ENCODE data around the gene ZNF407. TPM values are rescaled to one million over a fixed set of nuclear protein-coding genes. Genes with fewer than 3 reads are reported as not detected.

ZNF407 gene
- total RNA-seq, 3 donors from 2014 or later, result 13.1 to 13.8 (median 13.4) TPM

- no peak for ATAC-seq
- Mint-ChIP-seq H3K36me3 (ENCODE audit: insufficient read depth) (peaks cover 23% of the 10 kb centered on the region), H3K4me3 (no peak overlapping the region)
These were observed 228.9 kb downstream of the ZNF407 start for GRCh38 chr18:74826572-74826971.

DNA sequence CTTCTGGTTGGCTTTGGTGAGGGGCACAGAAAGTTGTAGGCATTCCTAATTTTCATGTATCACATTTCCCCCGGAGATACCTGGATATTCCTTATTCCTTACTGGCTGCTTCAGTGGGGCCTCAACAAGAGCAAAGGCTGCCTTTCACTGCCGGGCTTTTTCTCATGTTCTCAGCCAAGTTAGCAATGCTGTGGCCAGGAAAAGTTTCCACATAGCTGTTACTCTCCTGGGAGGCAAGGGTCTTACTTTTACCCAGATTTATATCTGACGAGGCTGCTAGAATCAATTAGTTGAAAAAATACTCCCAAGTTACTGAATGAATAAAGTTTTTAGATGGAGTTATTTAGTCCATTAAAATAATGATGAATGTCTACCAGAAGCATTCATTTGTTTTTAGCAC, 230.5 kb downstream of the ZNF407 start:
- Mint-ChIP-seq H3K9me3 (no peaks in the 10 kb centered on the region), H3K4me3 (no peak overlapping the region), H3K36me3 (ENCODE audit: insufficient read depth) (peaks cover 20% of the 10 kb centered on the region), H3K27me3 (ENCODE audit: low read depth) (no peaks in the 10 kb centered on the region), H3K4me1 (ENCODE audit: low read depth) (peaks cover 4% of the 10 kb centered on the region)
- DNase-seq (no peak), ATAC-seq (no peak)

More at GRCh38 chr18:74826572-74826971, 228.9 kb downstream of the ZNF407 start:
- Mint-ChIP-seq H3K9me3 (no peaks in the 10 kb centered on the region), H3K27me3 (ENCODE audit: low read depth) (no peaks in the 10 kb centered on the region), H3K4me1 (ENCODE audit: low read depth) (no peaks in the 10 kb centered on the region)
- DNase-seq, result no peak

DNA sequence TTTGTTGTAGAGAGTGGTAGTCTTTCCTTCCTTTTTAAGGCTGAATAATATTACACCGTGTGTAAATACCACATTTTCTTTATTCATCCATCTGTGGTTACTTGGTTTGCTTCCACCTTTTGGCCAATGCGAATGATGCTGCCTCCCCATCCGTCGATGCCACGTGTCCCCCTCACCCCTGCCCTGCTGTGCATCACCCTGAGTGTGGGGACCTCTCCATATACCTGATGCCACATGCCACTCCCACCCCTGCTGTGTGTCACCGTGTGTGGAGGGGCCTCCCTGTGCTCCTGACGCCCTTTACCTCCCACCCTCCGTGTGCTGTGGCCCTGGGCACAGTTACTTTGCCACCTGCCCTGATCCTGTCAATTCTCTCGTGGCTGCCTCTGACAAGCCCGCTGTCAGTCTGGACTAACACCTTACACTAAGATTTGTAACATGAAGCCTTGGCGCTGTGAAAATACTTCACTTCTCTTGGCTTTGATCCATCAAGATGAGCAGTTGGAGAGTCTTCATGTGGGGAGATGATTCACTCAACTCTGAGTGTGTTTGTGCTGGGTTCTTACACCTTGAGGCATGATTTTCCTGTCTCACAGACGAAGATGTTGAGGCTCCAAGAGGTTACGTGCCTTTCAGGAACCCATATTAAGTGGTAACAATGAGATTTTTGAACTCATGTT, 234.0 kb downstream of the ZNF407 start:
- DNase-seq, result no peak
- Mint-ChIP-seq H3K36me3 (ENCODE audit: insufficient read depth) (peaks cover 13% of the 10 kb centered on the region), H3K4me3 (no peak overlapping the region), H3K9me3 (no peaks in the 10 kb centered on the region), H3K27me3 (ENCODE audit: low read depth) (no peaks in the 10 kb centered on the region), H3K4me1 (ENCODE audit: low read depth) (peaks cover 6% of the 10 kb centered on the region)
- no peak for ATAC-seq

- no peak for DNase-seq
These were observed 234.7 kb downstream of the ZNF407 start for GRCh38 chr18:74832381-74832780.

GRCh38 chr18:74832999-74833398, 235.3 kb downstream of the ZNF407 start:
- Mint-ChIP-seq H3K4me1 (ENCODE audit: low read depth) (peaks cover 10% of the 10 kb centered on the region), H3K36me3 (ENCODE audit: insufficient read depth) (peaks cover 21% of the 10 kb centered on the region)

More at GRCh38 chr18:74832381-74832780, 234.7 kb downstream of the ZNF407 start:
- peaks cover 7% of the 10 kb centered on the region for H3K4me1 Mint-ChIP-seq (ENCODE audit: low read depth)
- H3K36me3 Mint-ChIP-seq (ENCODE audit: insufficient read depth), result peaks cover 17% of the 10 kb centered on the region
- H3K9me3 Mint-ChIP-seq, result no peaks in the 10 kb centered on the region
- no peak overlapping the region for H3K4me3 Mint-ChIP-seq
- no peaks in the 10 kb centered on the region for H3K27me3 Mint-ChIP-seq (ENCODE audit: low read depth)
- ATAC-seq, result no peak

GRCh38 chr18:74834424-74835309, 237.0 kb downstream of the ZNF407 start:
- H3K27me3 Mint-ChIP-seq (ENCODE audit: low read depth), result no peaks in the 10 kb centered on the region
- peaks cover 29% of the 10 kb centered on the region for H3K36me3 Mint-ChIP-seq (ENCODE audit: insufficient read depth)
- H3K4me3 Mint-ChIP-seq, result no peak overlapping the region
- ATAC-seq (no peak), DNase-seq (no peak)
- H3K4me1 Mint-ChIP-seq (ENCODE audit: low read depth), result peaks cover 17% of the 10 kb centered on the region
- no peaks in the 10 kb centered on the region for H3K9me3 Mint-ChIP-seq

More at GRCh38 chr18:74832999-74833398, 235.3 kb downstream of the ZNF407 start:
- Mint-ChIP-seq H3K27me3 (ENCODE audit: low read depth) (no peaks in the 10 kb centered on the region), H3K4me3 (no peak overlapping the region), H3K9me3 (no peaks in the 10 kb centered on the region)
- ATAC-seq (no peak), DNase-seq (no peak)

GRCh38 chr18:74836296-74837139, 238.8 kb downstream of the ZNF407 start:
- Mint-ChIP-seq H3K4me1 (ENCODE audit: low read depth) (peaks cover 34% of the 10 kb centered on the region), H3K4me3 (no peak overlapping the region), H3K9me3 (no peaks in the 10 kb centered on the region), H3K27me3 (ENCODE audit: low read depth) (no peaks in the 10 kb centered on the region), H3K36me3 (ENCODE audit: insufficient read depth) (peaks cover 35% of the 10 kb centered on the region)
- no peak for ATAC-seq
- no peak for DNase-seq

DNA sequence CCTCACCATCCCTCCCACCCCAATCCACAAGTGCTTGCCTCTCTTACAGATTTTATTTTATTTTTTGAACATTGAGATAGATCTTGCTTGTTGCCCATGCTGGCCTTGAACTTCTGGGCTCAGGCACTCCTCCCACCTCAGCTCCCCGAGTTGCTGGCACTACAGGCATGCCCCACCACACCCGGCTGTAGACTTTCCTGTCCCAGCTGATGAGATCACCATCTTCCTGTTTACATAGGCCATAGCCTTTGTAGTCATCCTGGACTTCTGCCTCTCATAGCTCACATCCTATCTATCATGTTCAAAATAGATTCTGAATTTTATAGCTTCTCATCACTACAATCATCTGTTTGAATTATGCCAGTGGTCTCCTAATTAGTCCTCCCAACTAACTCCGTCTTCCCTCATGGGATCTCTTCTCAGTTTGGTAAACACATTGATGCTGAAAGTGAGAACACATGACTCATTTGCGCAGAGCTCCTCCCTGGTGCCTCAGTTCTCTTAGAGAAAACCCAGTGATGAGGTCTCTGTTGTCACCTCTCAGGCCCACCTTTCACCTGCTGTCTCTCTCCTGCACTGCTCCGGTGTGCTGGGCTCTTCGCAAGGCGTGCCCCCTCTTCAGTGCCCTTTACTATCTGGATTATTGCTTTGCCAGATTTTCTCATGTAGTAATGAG, 243.0 kb downstream of the ZNF407 start:
- Mint-ChIP-seq H3K27me3 (ENCODE audit: low read depth) (no peaks in the 10 kb centered on the region), H3K4me1 (ENCODE audit: low read depth) (peaks cover 28% of the 10 kb centered on the region), H3K9me3 (no peaks in the 10 kb centered on the region), H3K4me3 (no peak overlapping the region), H3K36me3 (ENCODE audit: insufficient read depth) (peaks cover 28% of the 10 kb centered on the region)
- DNase-seq (no peak), ATAC-seq (no peak)

GRCh38 chr18:74841248-74841647, 243.6 kb downstream of the ZNF407 start:
- H3K36me3 Mint-ChIP-seq (ENCODE audit: insufficient read depth), result peaks cover 28% of the 10 kb centered on the region
- DNase-seq, result no peak

GRCh38 chr18:74849301-74849700, 251.6 kb downstream of the ZNF407 start:
- Mint-ChIP-seq H3K4me3 (no peak overlapping the region), H3K36me3 (ENCODE audit: insufficient read depth) (peaks cover 7% of the 10 kb centered on the region), H3K9me3 (no peaks in the 10 kb centered on the region), H3K27me3 (ENCODE audit: low read depth) (no peaks in the 10 kb centered on the region), H3K4me1 (ENCODE audit: low read depth) (no peaks in the 10 kb centered on the region)
- no peak for DNase-seq
- ATAC-seq, result no peak

More at GRCh38 chr18:74841248-74841647, 243.6 kb downstream of the ZNF407 start:
- Mint-ChIP-seq H3K27me3 (ENCODE audit: low read depth) (no peaks in the 10 kb centered on the region), H3K9me3 (no peaks in the 10 kb centered on the region), H3K4me1 (ENCODE audit: low read depth) (peaks cover 28% of the 10 kb centered on the region), H3K4me3 (no peak overlapping the region)
- no peak for ATAC-seq

- DNase-seq, result no peak
- H3K4me3 Mint-ChIP-seq, result no peak overlapping the region
- H3K4me1 Mint-ChIP-seq (ENCODE audit: low read depth), result no peaks in the 10 kb centered on the region
- no peaks in the 10 kb centered on the region for H3K9me3 Mint-ChIP-seq
- no peak for ATAC-seq
- H3K36me3 Mint-ChIP-seq (ENCODE audit: insufficient read depth), result peaks cover 2% of the 10 kb centered on the region
- no peaks in the 10 kb centered on the region for H3K27me3 Mint-ChIP-seq (ENCODE audit: low read depth)
These were observed 258.8 kb downstream of the ZNF407 start for GRCh38 chr18:74856434-74856833.

- no peaks in the 10 kb centered on the region for H3K4me1 Mint-ChIP-seq (ENCODE audit: low read depth)
- DNase-seq (no peak), ATAC-seq (no peak)
- no peaks in the 10 kb centered on the region for H3K9me3 Mint-ChIP-seq
- no peaks in the 10 kb centered on the region for H3K27me3 Mint-ChIP-seq (ENCODE audit: low read depth)
- peaks cover 2% of the 10 kb centered on the region for H3K36me3 Mint-ChIP-seq (ENCODE audit: insufficient read depth)
- no peak overlapping the region for H3K4me3 Mint-ChIP-seq
These were observed 259.3 kb downstream of the ZNF407 start for GRCh38 chr18:74856928-74857327.

GRCh38 chr18:74857901-74858300, 260.2 kb downstream of the ZNF407 start:
- Mint-ChIP-seq H3K36me3 (ENCODE audit: insufficient read depth) (peaks cover 8% of the 10 kb centered on the region), H3K9me3 (no peaks in the 10 kb centered on the region), H3K27me3 (ENCODE audit: low read depth) (no peaks in the 10 kb centered on the region), H3K4me1 (ENCODE audit: low read depth) (no peaks in the 10 kb centered on the region), H3K4me3 (no peak overlapping the region)
- ATAC-seq (no peak), DNase-seq (no peak)

- no peak for ATAC-seq
- H3K4me1 Mint-ChIP-seq (ENCODE audit: low read depth), result no peaks in the 10 kb centered on the region
- no peaks in the 10 kb centered on the region for H3K9me3 Mint-ChIP-seq
- H3K4me3 Mint-ChIP-seq, result no peak overlapping the region
- H3K27me3 Mint-ChIP-seq (ENCODE audit: low read depth), result no peaks in the 10 kb centered on the region
- H3K36me3 Mint-ChIP-seq (ENCODE audit: insufficient read depth), result peaks cover 6% of the 10 kb centered on the region
- no peak for DNase-seq
These were observed 263.5 kb downstream of the ZNF407 start for GRCh38 chr18:74861154-74861553.
